Esophagus squamous epithelium (tissue), 5 donors: ENCODE data around the gene TEX264. TPM values are rescaled to one million over a fixed set of nuclear protein-coding genes. Genes with fewer than 3 reads are reported as not detected.

Experiments
- DNase-seq: peaks from one replicate; lab custom pipeline; 2025; lab: John Stamatoyannopoulos, UW
- H3K27ac ChIP-seq, 4 donors: fragments of 200-600 bp; sonication (generic); one replicate each; pipeline ENCODE4 v1.5.1; 2016 to 2019; ENCODE audit warnings: mild to moderate bottlenecking in 1 of 4
- H3K27me3 ChIP-seq, 4 donors: fragments of 200-600 bp; sonication (generic); 1 replicate in 3 of 4; 2 replicates in 1 of 4; pipeline versions ENCODE4 v1.5.1 to v1.6.0; 2017 to 2021; ENCODE audit warnings: antibody characterized with exemption in 1 of 4
- H3K36me3 ChIP-seq, 3 donors: fragments of 200-600 bp; sonication (generic); one replicate each; pipeline ENCODE4 v1.5.1; 2016 to 2019
- H3K4me1 ChIP-seq, 3 donors: fragments of 200-600 bp; sonication (generic); one replicate each; pipeline ENCODE4 v1.5.1; 2017 to 2019
- H3K4me3 ChIP-seq, 4 donors: fragments of 200-600 bp; sonication (generic); 1 replicate in 3 of 4; 2 replicates in 1 of 4; pipeline ENCODE4 v1.5.1; 2016 to 2019; ENCODE audit warnings: mild to moderate bottlenecking in 2 of 4, moderate library complexity in 1 of 4
- H3K9me3 ChIP-seq, 3 donors: fragments of 200-600 bp; sonication (generic); one replicate each; pipeline ENCODE4 v1.5.1; 2016 to 2019
- POLR2A ChIP-seq, 4 donors: fragments of 450-650 bp; IDR thresholded peaks; one replicate each; pipeline ENCODE4 v1.6.1; 2017; ENCODE audit warnings: antibody characterized with exemption in 4 of 4, mild to moderate bottlenecking in 4 of 4, moderate library complexity in 3 of 4
- WGBS, 2 donors: methylation state at CpG; one replicate each; pipeline ENCODE4 v1.1.5; 2018; 5-methylcytosine and 5-hydroxymethylcytosine counted together
- intact Hi-C: fragments of 100-400 bp; cut with DNase I; formaldehyde crosslinking; loops from one replicate; pipeline ENCODE4 v1.15.0; 2022
- total RNA-seq, 4 donors: library from RNA; depleted of rRNA; stranded (reverse); fragments of >200 nt; gene quantifications; one replicate each; pipeline ENCODE4 v1.1.0, GENCODE V29; 2016
- TF ChIP-seq, protein P1 (sequence below), 6 experiments: fragments of 450-650 bp in 4 of 6; fragments of 200-600 bp in 2 of 6; sonication (generic) in 2 of 6; IDR thresholded peaks; one replicate each; pipeline ENCODE4 v1.5.1; 2016 to 2019; ENCODE audit warnings: antibody characterized with exemption in 6 of 6, mild to moderate bottlenecking in 4 of 6, moderate library complexity in 4 of 6
- donor health status: DM: yes; HTN: yes; CAD: no.

TEX264 gene
- total RNA-seq, 4 donors from 2014 or later, result 39.9 to 65.0 (median 57.3) TPM

DNA sequence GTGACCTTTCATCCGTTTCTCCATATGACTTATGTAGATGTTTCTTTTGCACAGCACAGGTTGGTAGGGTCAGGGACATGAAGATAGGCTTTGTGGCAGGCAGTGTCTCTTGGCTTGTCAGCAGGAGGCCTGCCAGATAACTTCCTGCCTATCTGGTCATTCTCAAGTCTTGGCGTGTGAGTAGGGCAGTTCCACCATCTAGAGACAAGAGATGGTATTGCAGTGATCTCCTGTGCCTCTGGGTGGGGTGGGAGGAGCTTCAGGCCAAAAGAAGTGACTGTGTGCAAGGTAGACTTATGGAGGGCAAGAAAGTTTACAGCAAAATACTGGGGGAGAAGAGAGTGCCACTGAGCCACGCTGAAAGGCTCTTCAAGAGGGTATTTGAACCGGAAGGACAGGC lies 11.0 kb downstream of the TEX264 start:
- peak overlapping the region; percentile 50 to 83 (median 64) for H3K27ac ChIP-seq
- H3K4me3 ChIP-seq, result no peak overlapping the region
- H3K4me1 ChIP-seq, result peaks cover 16 to 97% (median 44%) of the 10 kb centered on the region in 3 donors
- no peaks in the 10 kb centered on the region for H3K27me3 ChIP-seq
- 23 to 25% methylated on average over 4 of the region's 4 CpGs for WGBS, 2 donors
- peaks cover 9 to 89% (median 22%) of the 10 kb centered on the region in 3 donors for H3K36me3 ChIP-seq
- no peaks in the 10 kb centered on the region for H3K9me3 ChIP-seq
- TF ChIP-seq, protein P1, sequence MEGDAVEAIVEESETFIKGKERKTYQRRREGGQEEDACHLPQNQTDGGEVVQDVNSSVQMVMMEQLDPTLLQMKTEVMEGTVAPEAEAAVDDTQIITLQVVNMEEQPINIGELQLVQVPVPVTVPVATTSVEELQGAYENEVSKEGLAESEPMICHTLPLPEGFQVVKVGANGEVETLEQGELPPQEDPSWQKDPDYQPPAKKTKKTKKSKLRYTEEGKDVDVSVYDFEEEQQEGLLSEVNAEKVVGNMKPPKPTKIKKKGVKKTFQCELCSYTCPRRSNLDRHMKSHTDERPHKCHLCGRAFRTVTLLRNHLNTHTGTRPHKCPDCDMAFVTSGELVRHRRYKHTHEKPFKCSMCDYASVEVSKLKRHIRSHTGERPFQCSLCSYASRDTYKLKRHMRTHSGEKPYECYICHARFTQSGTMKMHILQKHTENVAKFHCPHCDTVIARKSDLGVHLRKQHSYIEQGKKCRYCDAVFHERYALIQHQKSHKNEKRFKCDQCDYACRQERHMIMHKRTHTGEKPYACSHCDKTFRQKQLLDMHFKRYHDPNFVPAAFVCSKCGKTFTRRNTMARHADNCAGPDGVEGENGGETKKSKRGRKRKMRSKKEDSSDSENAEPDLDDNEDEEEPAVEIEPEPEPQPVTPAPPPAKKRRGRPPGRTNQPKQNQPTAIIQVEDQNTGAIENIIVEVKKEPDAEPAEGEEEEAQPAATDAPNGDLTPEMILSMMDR (IDR thresholded peaks at IDR 0.05), result peak; percentile 67 to 94 (median 78)
- no peak for TF ChIP-seq POLR2A (IDR thresholded peaks at IDR 0.05)
- intact Hi-C loops, result loop anchor here (10.0 kb wide), 1 partner anchor 287 kb away; the partner anchor contains the start of gene RBM15B
- DNase-seq, result peak; percentile 37

GRCh38 chr3:51682526-51682925 lies 11.5 kb downstream of the TEX264 start:
- peak overlapping the region in 1 of 4 donors; percentile 83 for H3K27ac ChIP-seq
- intact Hi-C loops, result loop anchor here (10.0 kb wide), 1 partner anchor 288 kb away; the partner anchor contains the start of gene RBM15B
- no peak overlapping the region for H3K4me3 ChIP-seq
- peaks cover 9 to 89% (median 26%) of the 10 kb centered on the region in 3 donors for H3K36me3 ChIP-seq
- 70 to 71% methylated on average over 2 of the region's 7 CpGs for WGBS, 2 donors
- no peak for DNase-seq
- H3K9me3 ChIP-seq, result no peaks in the 10 kb centered on the region
- peaks cover 16 to 97% (median 44%) of the 10 kb centered on the region in 3 donors for H3K4me1 ChIP-seq
- no peaks in the 10 kb centered on the region for H3K27me3 ChIP-seq
- TF ChIP-seq POLR2A (IDR thresholded peaks at IDR 0.05), result no peak
- TF ChIP-seq, protein P1 (IDR thresholded peaks at IDR 0.05), result no peak

GRCh38 chr3:51683566-51683965 lies 12.5 kb downstream of the TEX264 start:
- H3K4me3 ChIP-seq, result no peak overlapping the region
- 60 to 75% methylated on average over 1 to 2 of the region's 2 CpGs for WGBS, 2 donors
- intact Hi-C loops, result loop anchor here (10.0 kb wide), 1 partner anchor 289 kb away; the partner anchor contains the start of gene RBM15B
- peaks cover 9 to 89% (median 33%) of the 10 kb centered on the region in 3 donors for H3K36me3 ChIP-seq
- no peaks in the 10 kb centered on the region for H3K27me3 ChIP-seq
- H3K27ac ChIP-seq, result peak overlapping the region in 2 of 4 donors; percentile 59 to 71
- peaks cover 16 to 95% (median 36%) of the 10 kb centered on the region in 3 donors for H3K4me1 ChIP-seq
- no peak for TF ChIP-seq POLR2A (IDR thresholded peaks at IDR 0.05)
- TF ChIP-seq, protein P1 (IDR thresholded peaks at IDR 0.05), result no peak
- no peak for DNase-seq
- H3K9me3 ChIP-seq, result no peaks in the 10 kb centered on the region

DNA sequence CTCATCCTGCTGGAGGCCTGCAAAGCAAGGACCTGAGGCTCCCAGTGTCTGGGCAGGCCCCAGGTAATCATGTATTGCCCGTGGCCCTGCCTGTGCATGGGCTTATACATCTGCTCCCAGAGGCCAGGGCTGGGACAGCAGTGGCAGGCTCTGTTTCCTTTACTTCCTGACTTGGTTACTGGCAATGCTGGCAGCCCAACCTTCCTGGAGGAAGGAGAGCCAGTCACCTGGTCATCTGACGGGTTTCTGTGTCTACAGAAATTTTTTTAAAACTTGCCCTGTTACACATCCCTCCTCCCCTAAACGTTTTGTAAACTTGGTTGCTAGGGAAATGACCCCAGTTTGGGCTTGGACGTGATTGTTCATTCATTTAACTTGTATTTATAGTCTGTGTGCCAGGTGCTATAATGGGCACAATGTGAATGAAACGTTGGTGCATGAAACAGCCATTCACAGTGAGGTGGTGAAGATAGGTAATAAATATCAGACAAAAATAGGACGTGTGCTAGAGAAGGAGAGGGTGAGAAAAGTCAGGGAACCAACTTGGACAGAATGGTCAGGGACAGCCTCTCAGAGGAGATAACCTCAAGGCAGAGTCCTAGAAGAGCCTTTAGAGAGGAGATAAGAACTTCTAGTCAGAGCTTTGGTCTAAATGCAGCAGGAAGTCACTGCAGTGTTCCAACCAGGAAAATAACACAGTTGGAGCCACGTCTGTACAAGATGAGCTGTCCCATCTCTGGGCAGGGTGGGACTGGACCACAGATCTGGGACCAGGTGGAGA lies 14.1 kb downstream of the TEX264 start:
- 42 to 48% methylated on average over 6 of the region's 7 CpGs for WGBS, 2 donors
- Histone ChIP-seq H3K4me3 (no peak overlapping the region), H3K27me3 (no peaks in the 10 kb centered on the region), H3K9me3 (no peaks in the 10 kb centered on the region), H3K36me3 (peaks cover 16 to 89% (median 40%) of the 10 kb centered on the region in 3 donors), H3K27ac (peak overlapping the region; percentile 52 to 79 (median 67)), H3K4me1 (peaks cover 16 to 82% (median 34%) of the 10 kb centered on the region in 3 donors)
- intact Hi-C loops, result loop anchor here (10.0 kb wide), 1 partner anchor 290 kb away; the partner anchor contains the start of gene RBM15B
- TF ChIP-seq POLR2A (IDR thresholded peaks at IDR 0.05), result no peak
- TF ChIP-seq, protein P1 (IDR thresholded peaks at IDR 0.05), result peak in 2 of 6 experiments; percentile 18 to 27
- DNase-seq, result no peak

DNA sequence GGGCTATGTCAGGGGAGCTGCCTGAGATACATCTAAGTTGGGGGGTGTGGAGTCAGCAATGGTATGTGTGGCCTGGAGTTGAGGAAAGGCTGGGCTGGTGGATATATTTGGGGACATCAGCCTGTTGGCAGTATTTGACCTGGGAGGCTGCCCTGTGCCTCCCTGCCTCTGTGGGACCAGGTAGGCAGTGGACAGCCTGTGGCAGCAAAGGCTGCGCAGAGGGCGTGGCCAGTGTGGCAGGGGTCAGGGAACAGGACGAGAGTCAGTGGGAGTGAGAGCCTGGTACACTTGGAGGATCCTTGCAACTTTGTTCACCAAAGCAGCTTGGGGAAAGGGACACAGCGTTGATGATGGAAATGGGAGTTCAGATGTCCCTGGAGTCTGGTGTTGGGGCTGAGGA lies 15.0 kb downstream of the TEX264 start:
- TF ChIP-seq, protein P1 (IDR thresholded peaks at IDR 0.05), result no peak
- TF ChIP-seq POLR2A (IDR thresholded peaks at IDR 0.05), result no peak
- H3K4me1 ChIP-seq, result peaks cover 10 to 73% (median 25%) of the 10 kb centered on the region in 3 donors
- 62 to 82% methylated on average over 2 to 4 of the region's 4 CpGs for WGBS, 2 donors
- DNase-seq, result no peak
- H3K36me3 ChIP-seq, result peaks cover 16 to 91% (median 40%) of the 10 kb centered on the region in 3 donors
- intact Hi-C loops, result loop anchor here (10.0 kb wide), 1 partner anchor 291 kb away; the partner anchor contains the start of gene RBM15B
- peak overlapping the region; percentile 52 to 79 (median 67) for H3K27ac ChIP-seq
- no peaks in the 10 kb centered on the region for H3K27me3 ChIP-seq
- no peaks in the 10 kb centered on the region for H3K9me3 ChIP-seq
- H3K4me3 ChIP-seq, result no peak overlapping the region
